K562 (cell line): Measurements from ENCODE around the gene FXYD4. TPM values are rescaled to one million over a fixed set of nuclear protein-coding genes. Genes with fewer than 3 reads are reported as not detected.
A peak's percentile ranks its signal among the peaks of the same experiment; 100 is the strongest.

ENCODE experiments used
- BCL6 ChIP-seq: fragments of 250-450 bp; sonication (Bioruptor Pico); IDR thresholded peaks from 2 replicates; pipeline ENCODE4 v1.4.0; 2020
- CBX3 ChIP-seq, 2 experiments: IDR thresholded peaks; 1 replicate in 1 of 2; 2 replicates in 1 of 2; pipeline ENCODE4 v1.6.1; 2012; ENCODE audit warnings: inconsistent platforms in 2 of 2, low read length in 2 of 2, borderline replicate concordance in 1 of 2, control low read depth in 1 of 2
- DMBX1 ChIP-seq: fragments of 250-450 bp; sonication (Bioruptor Pico); IDR thresholded peaks from 2 replicates; pipeline ENCODE4 v1.8.0; 2022; ENCODE audit warnings: inconsistent platforms, mild to moderate bottlenecking, moderate library complexity, borderline replicate concordance
- FOXK1 ChIP-seq: sonication (generic); formaldehyde crosslinking; IDR thresholded peaks from 2 replicates; pipeline ENCODE4 v1.8.0; 2022; ENCODE audit warnings: missing genetic modification reagents, mild to moderate bottlenecking, borderline replicate concordance
- MXI1 ChIP-seq: IDR thresholded peaks from 2 replicates; pipeline ENCODE4 v1.6.1; 2011; ENCODE audit warnings: low read depth, mild to moderate bottlenecking, improper control_type of control experiment, low read length
- NR1H2 ChIP-seq: sonication (generic); formaldehyde crosslinking; IDR thresholded peaks from 2 replicates; pipeline ENCODE4 v1.4.0; 2020; ENCODE audit warnings: mild to moderate bottlenecking, missing genetic modification reagents
- ZNF133 ChIP-seq: fragments of 250-450 bp; sonication (Bioruptor Pico); IDR thresholded peaks from 2 replicates; pipeline ENCODE4 v1.4.0; 2020; ENCODE audit warnings: mild to moderate bottlenecking
- ZSCAN32 ChIP-seq: fragments of 450-650 bp; formaldehyde crosslinking; IDR thresholded peaks from 2 replicates; pipeline ENCODE4 v1.4.0; 2020; ENCODE audit warnings: mild to moderate bottlenecking, moderate library complexity
- polyA plus RNA-seq, 8 experiments: library from polyadenylated mRNA; depleted of rRNA in 4 of 8; stranded (reverse) in 5 of 8; unstranded in 3 of 8; fragments of >200 nt; fragmentation: Nextera tagmentation in 2 of 8; fragmentation: Illumina TruSeq in 1 of 8; extraction: Ambion mirVana in 2 of 8; extraction: Trizol in 1 of 8; gene quantifications; 2 replicates each; pipeline versions ENCODE4 v1.2.1 to v1.2.3, GENCODE V29; 2011 to 2014; ENCODE audit warnings: inconsistent platforms in 1 of 8, missing spikeins in 1 of 8
- total RNA-seq, 7 experiments: library from RNA; depleted of rRNA in 6 of 7; stranded (reverse); fragments of >200 nt in 6 of 7; fragmentation: Illumina TruSeq in 2 of 7; extraction: Trizol in 2 of 7; gene quantifications; 2 replicates each; pipeline versions ENCODE4 v1.2.1 to v1.2.3, GENCODE V29; 2011 to 2021; ENCODE audit warnings: low replicate concordance in 1 of 7
- TF ChIP-seq, protein P1 (sequence below): fragments of 450-650 bp; IDR thresholded peaks from 2 replicates; pipeline ENCODE4 v1.6.1; 2016; ENCODE audit warnings: borderline replicate concordance
- TF ChIP-seq, protein P2 (sequence below), 2 experiments: fragments of 450-650 bp; IDR thresholded peaks; 2 replicates each; pipeline ENCODE4 v1.6.1; 2018; ENCODE audit warnings: mild to moderate bottlenecking in 2 of 2, low read depth in 1 of 2; ENCODE audit not compliant: partially characterized antibody in 2 of 2
- TF ChIP-seq, protein P3 (sequence below): sonication (generic); formaldehyde crosslinking; IDR thresholded peaks from 2 replicates; pipeline ENCODE4 v1.8.0; 2022; ENCODE audit warnings: mild to moderate bottlenecking, low read depth, missing genetic modification reagents
- TF ChIP-seq, protein P4 (sequence below): fragments of 450-650 bp; IDR thresholded peaks from 2 replicates; pipeline ENCODE4 v1.6.1; 2017; ENCODE audit warnings: mild to moderate bottlenecking, moderate library complexity
- TF ChIP-seq, protein P5 (sequence below): fragments of 250-450 bp; sonication (Bioruptor Pico); IDR thresholded peaks from 2 replicates; pipeline ENCODE4 v1.4.0; 2020; ENCODE audit warnings: mild to moderate bottlenecking
- TF ChIP-seq, protein P6 (sequence below): fragments of 450-650 bp; formaldehyde crosslinking; conservative IDR thresholded peaks from 2 replicates; pipeline ENCODE4 v1.4.0; 2022; ENCODE audit warnings: mild to moderate bottlenecking, missing genetic modification characterization

Gene FXYD4
- total and polyA plus RNA-seq, 9 of the 15 experiments (the other 6 are each of a cell fraction or from before 2014, with no cell fraction given): not detected

DNA sequence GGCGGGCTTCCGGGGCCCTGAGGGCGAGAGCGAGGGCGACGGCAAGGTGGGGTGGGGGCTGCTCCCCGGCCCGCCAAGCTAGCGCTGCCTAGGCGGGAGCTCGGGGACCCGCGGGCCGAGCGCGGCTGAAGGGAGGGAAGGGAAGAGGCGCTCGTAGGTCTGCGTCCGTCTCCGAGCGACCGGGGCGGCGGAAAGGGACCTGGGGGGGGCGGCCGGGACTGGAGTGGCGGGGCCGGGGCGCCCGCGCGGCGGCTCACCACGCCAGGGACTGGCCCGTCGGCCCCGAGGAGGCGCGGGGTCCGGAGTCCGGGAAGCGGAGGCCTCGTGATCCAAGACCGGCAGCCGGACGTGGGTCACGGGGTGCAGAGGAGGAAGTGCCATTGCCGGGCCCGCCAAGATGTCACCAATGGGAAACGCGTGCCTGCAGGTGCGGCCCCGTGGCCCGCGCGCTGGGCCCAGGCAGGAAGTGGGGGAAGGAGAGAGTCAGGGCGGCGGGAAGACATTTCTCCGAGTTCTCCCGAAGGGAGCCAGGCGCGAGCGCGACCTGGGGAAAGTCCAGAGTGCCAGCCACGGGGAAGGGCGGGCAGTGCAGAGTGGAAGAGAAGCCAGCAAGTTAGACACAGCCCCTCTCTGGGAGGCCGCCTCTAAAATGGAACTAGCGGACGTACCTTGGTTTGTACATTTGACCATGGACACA lies 25.6 kb downstream of the FXYD4 start (continued):
- TF ChIP-seq, protein P1, sequence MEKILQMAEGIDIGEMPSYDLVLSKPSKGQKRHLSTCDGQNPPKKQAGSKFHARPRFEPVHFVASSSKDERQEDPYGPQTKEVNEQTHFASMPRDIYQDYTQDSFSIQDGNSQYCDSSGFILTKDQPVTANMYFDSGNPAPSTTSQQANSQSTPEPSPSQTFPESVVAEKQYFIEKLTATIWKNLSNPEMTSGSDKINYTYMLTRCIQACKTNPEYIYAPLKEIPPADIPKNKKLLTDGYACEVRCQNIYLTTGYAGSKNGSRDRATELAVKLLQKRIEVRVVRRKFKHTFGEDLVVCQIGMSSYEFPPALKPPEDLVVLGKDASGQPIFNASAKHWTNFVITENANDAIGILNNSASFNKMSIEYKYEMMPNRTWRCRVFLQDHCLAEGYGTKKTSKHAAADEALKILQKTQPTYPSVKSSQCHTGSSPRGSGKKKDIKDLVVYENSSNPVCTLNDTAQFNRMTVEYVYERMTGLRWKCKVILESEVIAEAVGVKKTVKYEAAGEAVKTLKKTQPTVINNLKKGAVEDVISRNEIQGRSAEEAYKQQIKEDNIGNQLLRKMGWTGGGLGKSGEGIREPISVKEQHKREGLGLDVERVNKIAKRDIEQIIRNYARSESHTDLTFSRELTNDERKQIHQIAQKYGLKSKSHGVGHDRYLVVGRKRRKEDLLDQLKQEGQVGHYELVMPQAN: peak; percentile 94
- TF ChIP-seq CBX3 (IDR thresholded peaks at IDR 0.05; ENCODE audit: borderline replicate concordance in 1 of 2, low read length in 2 of 2) (peak in 1 of 2 experiments; percentile 91; a peak in 2 of 3 replicates), ZSCAN32 (CRISPR knock-in tag) (peak; percentile 40; the same call in 1 of the 2 replicates), DMBX1 (CRISPR knock-in tag) (peak; percentile 80; the same call in 1 of the 2 replicates), MXI1 (peak; percentile 74), NR1H2 (peak; percentile 86; the same call in 1 of the 2 replicates), BCL6 (CRISPR knock-in tag) (no peak), ZNF133 (CRISPR knock-in tag) (no peak), FOXK1 (CRISPR knock-in tag) (peak; percentile 90; the same call in 1 of the 2 replicates)
- TF ChIP-seq, protein P2, sequence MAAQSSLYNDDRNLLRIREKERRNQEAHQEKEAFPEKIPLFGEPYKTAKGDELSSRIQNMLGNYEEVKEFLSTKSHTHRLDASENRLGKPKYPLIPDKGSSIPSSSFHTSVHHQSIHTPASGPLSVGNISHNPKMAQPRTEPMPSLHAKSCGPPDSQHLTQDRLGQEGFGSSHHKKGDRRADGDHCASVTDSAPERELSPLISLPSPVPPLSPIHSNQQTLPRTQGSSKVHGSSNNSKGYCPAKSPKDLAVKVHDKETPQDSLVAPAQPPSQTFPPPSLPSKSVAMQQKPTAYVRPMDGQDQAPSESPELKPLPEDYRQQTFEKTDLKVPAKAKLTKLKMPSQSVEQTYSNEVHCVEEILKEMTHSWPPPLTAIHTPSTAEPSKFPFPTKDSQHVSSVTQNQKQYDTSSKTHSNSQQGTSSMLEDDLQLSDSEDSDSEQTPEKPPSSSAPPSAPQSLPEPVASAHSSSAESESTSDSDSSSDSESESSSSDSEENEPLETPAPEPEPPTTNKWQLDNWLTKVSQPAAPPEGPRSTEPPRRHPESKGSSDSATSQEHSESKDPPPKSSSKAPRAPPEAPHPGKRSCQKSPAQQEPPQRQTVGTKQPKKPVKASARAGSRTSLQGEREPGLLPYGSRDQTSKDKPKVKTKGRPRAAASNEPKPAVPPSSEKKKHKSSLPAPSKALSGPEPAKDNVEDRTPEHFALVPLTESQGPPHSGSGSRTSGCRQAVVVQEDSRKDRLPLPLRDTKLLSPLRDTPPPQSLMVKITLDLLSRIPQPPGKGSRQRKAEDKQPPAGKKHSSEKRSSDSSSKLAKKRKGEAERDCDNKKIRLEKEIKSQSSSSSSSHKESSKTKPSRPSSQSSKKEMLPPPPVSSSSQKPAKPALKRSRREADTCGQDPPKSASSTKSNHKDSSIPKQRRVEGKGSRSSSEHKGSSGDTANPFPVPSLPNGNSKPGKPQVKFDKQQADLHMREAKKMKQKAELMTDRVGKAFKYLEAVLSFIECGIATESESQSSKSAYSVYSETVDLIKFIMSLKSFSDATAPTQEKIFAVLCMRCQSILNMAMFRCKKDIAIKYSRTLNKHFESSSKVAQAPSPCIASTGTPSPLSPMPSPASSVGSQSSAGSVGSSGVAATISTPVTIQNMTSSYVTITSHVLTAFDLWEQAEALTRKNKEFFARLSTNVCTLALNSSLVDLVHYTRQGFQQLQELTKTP (IDR thresholded peaks at IDR 0.05; ENCODE audit: low read depth in 1 of 2, partially characterized antibody in 2 of 2): peak; percentile 68 to 91
- TF ChIP-seq, protein P3, sequence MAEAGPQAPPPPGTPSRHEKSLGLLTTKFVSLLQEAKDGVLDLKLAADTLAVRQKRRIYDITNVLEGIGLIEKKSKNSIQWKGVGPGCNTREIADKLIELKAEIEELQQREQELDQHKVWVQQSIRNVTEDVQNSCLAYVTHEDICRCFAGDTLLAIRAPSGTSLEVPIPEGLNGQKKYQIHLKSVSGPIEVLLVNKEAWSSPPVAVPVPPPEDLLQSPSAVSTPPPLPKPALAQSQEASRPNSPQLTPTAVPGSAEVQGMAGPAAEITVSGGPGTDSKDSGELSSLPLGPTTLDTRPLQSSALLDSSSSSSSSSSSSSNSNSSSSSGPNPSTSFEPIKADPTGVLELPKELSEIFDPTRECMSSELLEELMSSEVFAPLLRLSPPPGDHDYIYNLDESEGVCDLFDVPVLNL (CRISPR knock-in tag): peak; percentile 91
- TF ChIP-seq, protein P4, sequence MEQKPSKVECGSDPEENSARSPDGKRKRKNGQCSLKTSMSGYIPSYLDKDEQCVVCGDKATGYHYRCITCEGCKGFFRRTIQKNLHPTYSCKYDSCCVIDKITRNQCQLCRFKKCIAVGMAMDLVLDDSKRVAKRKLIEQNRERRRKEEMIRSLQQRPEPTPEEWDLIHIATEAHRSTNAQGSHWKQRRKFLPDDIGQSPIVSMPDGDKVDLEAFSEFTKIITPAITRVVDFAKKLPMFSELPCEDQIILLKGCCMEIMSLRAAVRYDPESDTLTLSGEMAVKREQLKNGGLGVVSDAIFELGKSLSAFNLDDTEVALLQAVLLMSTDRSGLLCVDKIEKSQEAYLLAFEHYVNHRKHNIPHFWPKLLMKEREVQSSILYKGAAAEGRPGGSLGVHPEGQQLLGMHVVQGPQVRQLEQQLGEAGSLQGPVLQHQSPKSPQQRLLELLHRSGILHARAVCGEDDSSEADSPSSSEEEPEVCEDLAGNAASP: no peak
- TF ChIP-seq, protein P5, sequence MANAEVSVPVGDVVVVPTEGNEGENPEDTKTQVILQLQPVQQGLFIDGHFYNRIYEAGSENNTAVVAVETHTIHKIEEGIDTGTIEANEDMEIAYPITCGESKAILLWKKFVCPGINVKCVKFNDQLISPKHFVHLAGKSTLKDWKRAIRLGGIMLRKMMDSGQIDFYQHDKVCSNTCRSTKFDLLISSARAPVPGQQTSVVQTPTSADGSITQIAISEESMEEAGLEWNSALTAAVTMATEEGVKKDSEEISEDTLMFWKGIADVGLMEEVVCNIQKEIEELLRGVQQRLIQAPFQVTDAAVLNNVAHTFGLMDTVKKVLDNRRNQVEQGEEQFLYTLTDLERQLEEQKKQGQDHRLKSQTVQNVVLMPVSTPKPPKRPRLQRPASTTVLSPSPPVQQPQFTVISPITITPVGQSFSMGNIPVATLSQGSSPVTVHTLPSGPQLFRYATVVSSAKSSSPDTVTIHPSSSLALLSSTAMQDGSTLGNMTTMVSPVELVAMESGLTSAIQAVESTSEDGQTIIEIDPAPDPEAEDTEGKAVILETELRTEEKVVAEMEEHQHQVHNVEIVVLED (CRISPR knock-in tag): peak; percentile 26
- TF ChIP-seq, protein P6, sequence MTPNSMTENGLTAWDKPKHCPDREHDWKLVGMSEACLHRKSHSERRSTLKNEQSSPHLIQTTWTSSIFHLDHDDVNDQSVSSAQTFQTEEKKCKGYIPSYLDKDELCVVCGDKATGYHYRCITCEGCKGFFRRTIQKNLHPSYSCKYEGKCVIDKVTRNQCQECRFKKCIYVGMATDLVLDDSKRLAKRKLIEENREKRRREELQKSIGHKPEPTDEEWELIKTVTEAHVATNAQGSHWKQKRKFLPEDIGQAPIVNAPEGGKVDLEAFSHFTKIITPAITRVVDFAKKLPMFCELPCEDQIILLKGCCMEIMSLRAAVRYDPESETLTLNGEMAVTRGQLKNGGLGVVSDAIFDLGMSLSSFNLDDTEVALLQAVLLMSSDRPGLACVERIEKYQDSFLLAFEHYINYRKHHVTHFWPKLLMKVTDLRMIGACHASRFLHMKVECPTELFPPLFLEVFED (CRISPR knock-in tag): peak; percentile 81; the same call in 1 of the 2 replicates
